GM12873 (cell line): ENCODE data around the gene SYK.

Experiments
- CTCF ChIP-seq: IDR thresholded peaks from 2 replicates; pipeline ENCODE4 v1.5.1; 2012; ENCODE audit warnings: low read depth, mild to moderate bottlenecking, moderate library complexity, low read length, control low read depth; ENCODE audit not compliant: insufficient read depth; ENCODE audit errors: missing control alignments

The SYK gene

GRCh38 chr9:90860382-90860781, 58.8 kb downstream of the SYK start:
- TF ChIP-seq CTCF = no peak

- no peak for TF ChIP-seq CTCF
Measured at GRCh38 chr9:90860826-90861225, 59.2 kb downstream of the SYK start.

- TF ChIP-seq CTCF = no peak
Measured at GRCh38 chr9:90861380-90861779, 59.8 kb downstream of the SYK start.

GRCh38 chr9:90861826-90862740, 60.5 kb downstream of the SYK start:
- no peak for TF ChIP-seq CTCF

- no peak for TF ChIP-seq CTCF
Measured at GRCh38 chr9:90864779-90865178, 63.2 kb downstream of the SYK start.

GRCh38 chr9:90867101-90867500, 65.5 kb downstream of the SYK start:
- no peak for TF ChIP-seq CTCF

GRCh38 chr9:90868555-90868954, 66.9 kb downstream of the SYK start:
- no peak for TF ChIP-seq CTCF
